ENCODE results near the gene ZNHIT2. TPM values are rescaled to one million over a fixed set of nuclear protein-coding genes. Genes with fewer than 3 reads are reported as not detected.

ZNHIT2 gene
- polyA plus RNA-seq, 4 donors = 6.0 to 13.3 (median 9.5) TPM

- DNase-seq (ENCODE audit: low read depth in 4 of 4, low spot score in 2 of 4) = no peak
Observed at GRCh38 chr11:65107751-65108468, 9.6 kb downstream of the ZNHIT2 start.

- no peak for DNase-seq (ENCODE audit: low read depth in 4 of 4, low spot score in 2 of 4)
Observed at GRCh38 chr11:65107078-65107477, 10.4 kb downstream of the ZNHIT2 start.

GRCh38 chr11:65104628-65105027, 12.9 kb downstream of the ZNHIT2 start:
- no peak for DNase-seq (ENCODE audit: low read depth in 4 of 4, low spot score in 2 of 4)

- no peak for DNase-seq (ENCODE audit: low read depth in 4 of 4, low spot score in 2 of 4)
Observed at GRCh38 chr11:65103476-65103875, 14.0 kb downstream of the ZNHIT2 start.

- DNase-seq (ENCODE audit: low read depth in 4 of 4, low spot score in 2 of 4) = no peak
Observed at GRCh38 chr11:65102142-65103095, 15.1 kb downstream of the ZNHIT2 start.

- no peak for DNase-seq (ENCODE audit: low read depth in 4 of 4, low spot score in 2 of 4)
Observed at GRCh38 chr11:65100674-65101350, 16.7 kb downstream of the ZNHIT2 start.

GRCh38 chr11:65096926-65097325, 20.6 kb downstream of the ZNHIT2 start:
- DNase-seq (ENCODE audit: low read depth in 4 of 4, low spot score in 2 of 4) = no peak

GRCh38 chr11:65095974-65096806, 21.3 kb downstream of the ZNHIT2 start, which contains the start of gene VPS51:
TSS of gene VPS51 (plus strand) at chr11:65096214. CDS start at chr11:65096251, 37 bp downstream.
- peak in 2 of 4 donors; percentile 81 to 84 for DNase-seq (ENCODE audit: low read depth in 4 of 4, low spot score in 2 of 4)

- no peak for DNase-seq (ENCODE audit: low read depth in 4 of 4, low spot score in 2 of 4)
Observed at GRCh38 chr11:65095427-65095826, 22.1 kb downstream of the ZNHIT2 start.

- no peak for DNase-seq (ENCODE audit: low read depth in 4 of 4, low spot score in 2 of 4)
Observed at GRCh38 chr11:65090628-65091027, 26.9 kb downstream of the ZNHIT2 start.

- DNase-seq (ENCODE audit: low read depth in 4 of 4, low spot score in 2 of 4) = no peak
Observed at GRCh38 chr11:65089621-65090020, 27.9 kb downstream of the ZNHIT2 start.

GRCh38 chr11:65087827-65088226, 29.7 kb downstream of the ZNHIT2 start:
- DNase-seq (ENCODE audit: low read depth in 4 of 4, low spot score in 2 of 4) = no peak

- DNase-seq (ENCODE audit: low read depth in 4 of 4, low spot score in 2 of 4) = no peak
Observed at GRCh38 chr11:65087216-65087615, 30.3 kb downstream of the ZNHIT2 start.

GRCh38 chr11:65086809-65087208, 30.7 kb downstream of the ZNHIT2 start:
- DNase-seq (ENCODE audit: low read depth in 4 of 4, low spot score in 2 of 4) = no peak

- no peak for DNase-seq (ENCODE audit: low read depth in 4 of 4, low spot score in 2 of 4)
Observed at GRCh38 chr11:65085446-65085845, 32.1 kb downstream of the ZNHIT2 start.

GRCh38 chr11:65084598-65085375, 32.7 kb downstream of the ZNHIT2 start:
- DNase-seq (ENCODE audit: low read depth in 4 of 4, low spot score in 2 of 4) = no peak

GRCh38 chr11:65083834-65084597, 33.5 kb downstream of the ZNHIT2 start, which contains the start of the genes CDCA5 and ZFPL1:
TSS of gene CDCA5 (minus strand) at chr11:65084040. CDS start at chr11:65083978, 62 bp downstream.
TSS of gene ZFPL1 (plus strand) at chr11:65084222. CDS start at chr11:65084699, 477 bp downstream.
- peak; percentile 79 to 90 (median 90) for DNase-seq (ENCODE audit: low read depth in 4 of 4, low spot score in 2 of 4)

GRCh38 chr11:65083134-65083833, 34.2 kb downstream of the ZNHIT2 start:
- DNase-seq (ENCODE audit: low read depth in 4 of 4, low spot score in 2 of 4) = no peak

All from left renal cortex interstitium (tissue), 4 donors.